Neuronal stem cell (in vitro differentiated cells): ENCODE measurements around the gene KLB.
"Not testable (repeated sequence)": the region's sequence is repeated elsewhere in the genome, so short reads cannot be mapped to it uniquely, and the experiment has no call there.

Experiments
- DNase-seq: peaks from one replicate; pipeline ENCODE4 v3.0.0-alpha.2; 2013; ENCODE audit warnings: low spot score
- H2AFZ ChIP-seq: one replicate; pipeline ENCODE4 v1.6.1; 2013; ENCODE audit warnings: mild to moderate bottlenecking, low read length, inconsistent platforms
- H2AK5ac ChIP-seq: 2 replicates; pipeline ENCODE4 v1.6.1; 2013; ENCODE audit warnings: low read depth, mild to moderate bottlenecking, inconsistent platforms, low read length, moderate library complexity, mixed read lengths
- H2BK120ac ChIP-seq: 2 replicates; pipeline ENCODE4 v1.6.1; 2013; ENCODE audit warnings: low read depth, mild to moderate bottlenecking, inconsistent platforms, low read length, moderate library complexity, mixed read lengths
- H2BK12ac ChIP-seq: one replicate; pipeline ENCODE4 v1.6.1; 2013; ENCODE audit warnings: low read length, inconsistent platforms
- H2BK15ac ChIP-seq: 2 replicates; pipeline ENCODE4 v1.6.1; 2013; ENCODE audit warnings: mild to moderate bottlenecking, low read length, inconsistent platforms, mixed read lengths
- H2BK5ac ChIP-seq: one replicate; pipeline ENCODE4 v1.6.1; 2013; ENCODE audit warnings: inconsistent platforms, mild to moderate bottlenecking, low read length, moderate library complexity
- H3K14ac ChIP-seq: one replicate; pipeline ENCODE4 v1.6.1; 2013; ENCODE audit warnings: low read length, inconsistent platforms
- H3K18ac ChIP-seq: 2 replicates; pipeline ENCODE4 v1.6.1; 2013; ENCODE audit warnings: low read length, inconsistent platforms
- H3K23ac ChIP-seq: 2 replicates; pipeline ENCODE4 v1.6.1; 2013; ENCODE audit warnings: low read depth, mild to moderate bottlenecking, mixed read lengths, low read length, inconsistent platforms; ENCODE audit not compliant: poor library complexity
- H3K27ac ChIP-seq: replicated peaks from 3 replicates; pipeline ENCODE4 v1.5.1; 2013; ENCODE audit warnings: low read length, inconsistent platforms
- H3K27me3 ChIP-seq, 3 experiments: 2 replicates each; pipeline ENCODE4 v1.6.1; 2013; ENCODE audit warnings: low read length in 3 of 3, mild to moderate bottlenecking in 2 of 3, inconsistent platforms in 1 of 3, low read depth in 1 of 3, mixed read lengths in 1 of 3, moderate library complexity in 1 of 3; ENCODE audit not compliant: control insufficient read depth in 3 of 3, insufficient read depth in 3 of 3
- H3K36me3 ChIP-seq, 2 donors: replicated peaks in 1 of 2; 2 replicates each; pipeline ENCODE4 v1.6.1; 2013; ENCODE audit warnings: low read length in 2 of 2; ENCODE audit not compliant: control insufficient read depth in 2 of 2, insufficient read depth in 2 of 2
- H3K4ac ChIP-seq: 2 replicates; pipeline ENCODE4 v1.6.1; 2013; ENCODE audit warnings: inconsistent platforms, mild to moderate bottlenecking, low read length, moderate library complexity
- H3K4me1 ChIP-seq, 2 donors: 1 replicate in 1 of 2; 2 replicates in 1 of 2; pipeline ENCODE4 v1.6.1; 2013; ENCODE audit warnings: low read length in 2 of 2, low read depth in 1 of 2; ENCODE audit not compliant: control insufficient read depth in 2 of 2, insufficient read depth in 1 of 2
- H3K4me2 ChIP-seq: one replicate; pipeline ENCODE4 v1.6.1; 2013; ENCODE audit warnings: mild to moderate bottlenecking, low read length, inconsistent platforms; ENCODE audit not compliant: insufficient read depth, poor library complexity, severe bottlenecking
- H3K4me3 ChIP-seq, 2 donors: 2 replicates each; pipeline ENCODE4 v1.5.1; 2013; ENCODE audit warnings: low read length in 2 of 2, mild to moderate bottlenecking in 2 of 2, inconsistent platforms in 1 of 2, moderate library complexity in 1 of 2
- H3K79me1 ChIP-seq: one replicate; pipeline ENCODE4 v1.6.1; 2013; ENCODE audit warnings: low read depth, mild to moderate bottlenecking, inconsistent platforms, low read length, moderate library complexity
- H3K9ac ChIP-seq: one replicate; pipeline ENCODE4 v1.6.1; 2013; ENCODE audit warnings: mild to moderate bottlenecking, low read depth, low read length, inconsistent platforms; ENCODE audit not compliant: poor library complexity
- H3K9me3 ChIP-seq, 2 donors: replicated peaks in 1 of 2; 2 replicates each; pipeline versions ENCODE3 to v1.6.1; 2013; ENCODE audit warnings: low read length in 2 of 2, mild to moderate bottlenecking in 2 of 2, inconsistent platforms in 1 of 2, low read depth in 1 of 2, mixed read lengths in 1 of 2, moderate library complexity in 1 of 2; ENCODE audit not compliant: control insufficient read depth in 2 of 2, insufficient read depth in 1 of 2
- H4K8ac ChIP-seq: one replicate; pipeline ENCODE4 v1.6.1; 2013; ENCODE audit warnings: low read depth, mild to moderate bottlenecking, inconsistent platforms, low read length, moderate library complexity
- H4K91ac ChIP-seq: one replicate; pipeline ENCODE4 v1.6.1; 2013; ENCODE audit warnings: low read length, low read depth, mild to moderate bottlenecking, inconsistent platforms; ENCODE audit not compliant: poor library complexity
- WGBS, 2 donors: extraction: QIAGEN DNeasy Blood & Tissue Kit; methylation state at CpG; one replicate each; pipeline ENCODE4 v1.1.7; 2013; ENCODE audit warnings: missing lambda C conversion rate in 2 of 2, mixed read lengths in 1 of 2; ENCODE audit not compliant: insufficient read length in 2 of 2, insufficient replicate concordance in 1 of 2; ENCODE audit errors: extremely low coverage in 2 of 2; 5-methylcytosine and 5-hydroxymethylcytosine counted together

Gene KLB

GRCh38 chr4:39384563-39384962 is 22.2 kb upstream of the KLB start:
- no peaks in the 10 kb centered on the region for H3K9me3 ChIP-seq
- peaks cover 0 to under 1% (median 0%) of the 10 kb centered on the region in 3 experiments for H3K27me3 ChIP-seq
- H3K36me3 ChIP-seq: no peaks in the 10 kb centered on the region
- H4K8ac ChIP-seq: no peak overlapping the region
- no peak overlapping the region for H4K91ac ChIP-seq
- no peaks in the 10 kb centered on the region for H3K4me1 ChIP-seq
- H3K27ac ChIP-seq: no peak overlapping the region
- H2AK5ac ChIP-seq: no peak overlapping the region
- H2BK15ac ChIP-seq: no peak overlapping the region
- H3K4ac ChIP-seq: no peak overlapping the region
- no peak overlapping the region for H2BK12ac ChIP-seq
- peak overlapping the region; percentile 43 for H2AFZ ChIP-seq
- no peak overlapping the region for H3K18ac ChIP-seq
- no peak overlapping the region for H2BK5ac ChIP-seq
- no CpG with 5 or more reads among the region's 11 CpGs for WGBS, 2 donors
- DNase-seq: no peak
- H2BK120ac ChIP-seq: no peak overlapping the region
- H3K4me3 ChIP-seq: no peak overlapping the region
- no peak overlapping the region for H3K4me2 ChIP-seq
- H3K79me1 ChIP-seq: no peaks in the 10 kb centered on the region
- no peak overlapping the region for H3K14ac ChIP-seq
- no peak overlapping the region for H3K9ac ChIP-seq
- no peak overlapping the region for H3K23ac ChIP-seq

- no peak overlapping the region for H3K4ac ChIP-seq
- no peak overlapping the region for H3K18ac ChIP-seq
- H2BK12ac ChIP-seq: no peak overlapping the region
- H3K4me1 ChIP-seq: no peaks in the 10 kb centered on the region
- no peak overlapping the region for H2AK5ac ChIP-seq
- H3K4me3 ChIP-seq: no peak overlapping the region
- peaks cover 0 to 7% (median 0%) of the 10 kb centered on the region in 3 experiments for H3K27me3 ChIP-seq
- H4K91ac ChIP-seq: no peak overlapping the region
- no peak overlapping the region for H3K23ac ChIP-seq
- H3K9me3 ChIP-seq: no peaks in the 10 kb centered on the region
- no peak overlapping the region for H3K27ac ChIP-seq
- no peaks in the 10 kb centered on the region for H3K79me1 ChIP-seq
- DNase-seq: no peak
- no peak overlapping the region for H3K9ac ChIP-seq
- H2BK120ac ChIP-seq: no peak overlapping the region
- no peak overlapping the region for H3K4me2 ChIP-seq
- H2BK5ac ChIP-seq: no peak overlapping the region
- peak overlapping the region; percentile 2 for H2AFZ ChIP-seq
- no CpG with 5 or more reads among the region's 6 CpGs for WGBS, 2 donors
- no peak overlapping the region for H4K8ac ChIP-seq
- no peak overlapping the region for H2BK15ac ChIP-seq
- H3K14ac ChIP-seq: no peak overlapping the region
- H3K36me3 ChIP-seq: no peaks in the 10 kb centered on the region
Observed at GRCh38 chr4:39390603-39391002, 16.1 kb upstream of the KLB start.

DNA sequence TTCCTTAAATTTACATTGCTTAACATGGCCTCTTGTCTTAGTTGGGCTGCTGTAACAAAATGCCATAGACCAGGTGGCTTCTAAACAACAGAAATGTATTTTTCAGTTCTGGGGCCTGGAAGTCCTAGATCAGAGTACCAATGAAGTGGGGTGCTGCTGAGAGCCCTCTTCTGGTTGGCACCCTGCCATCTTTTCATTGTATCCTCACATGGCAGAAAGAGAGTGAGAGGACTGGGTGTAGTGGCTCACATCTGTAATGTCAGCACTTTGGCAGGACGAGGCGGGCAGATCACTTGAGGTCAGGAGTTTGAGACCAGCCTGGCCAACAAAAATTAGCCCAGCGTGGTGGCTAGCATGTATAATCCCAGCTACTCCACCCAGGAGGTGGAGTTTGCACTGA is 12.0 kb upstream of the KLB start:
- no peaks in the 10 kb centered on the region for H3K79me1 ChIP-seq
- H3K4ac ChIP-seq: no peak overlapping the region
- H2BK12ac ChIP-seq: no peak overlapping the region
- H4K91ac ChIP-seq: no peak overlapping the region
- H3K27me3 ChIP-seq: peaks cover 0 to 5% (median 0%) of the 10 kb centered on the region in 3 experiments
- no peaks in the 10 kb centered on the region for H3K4me1 ChIP-seq
- no peak overlapping the region for H4K8ac ChIP-seq
- no peaks in the 10 kb centered on the region for H3K9me3 ChIP-seq
- no peak overlapping the region for H3K27ac ChIP-seq
- H2BK5ac ChIP-seq: no peak overlapping the region
- no peak for DNase-seq
- H3K23ac ChIP-seq: no peak overlapping the region
- H3K14ac ChIP-seq: no peak overlapping the region
- no CpG with 5 or more reads among the region's 3 CpGs for WGBS, 2 donors
- no peak overlapping the region for H2AFZ ChIP-seq
- no peaks in the 10 kb centered on the region for H3K36me3 ChIP-seq
- no peak overlapping the region for H3K9ac ChIP-seq
- no peak overlapping the region for H3K18ac ChIP-seq
- no peak overlapping the region for H2BK120ac ChIP-seq
- H2BK15ac ChIP-seq: no peak overlapping the region
- no peak overlapping the region for H3K4me2 ChIP-seq
- no peak overlapping the region for H2AK5ac ChIP-seq
- no peak overlapping the region for H3K4me3 ChIP-seq

DNA sequence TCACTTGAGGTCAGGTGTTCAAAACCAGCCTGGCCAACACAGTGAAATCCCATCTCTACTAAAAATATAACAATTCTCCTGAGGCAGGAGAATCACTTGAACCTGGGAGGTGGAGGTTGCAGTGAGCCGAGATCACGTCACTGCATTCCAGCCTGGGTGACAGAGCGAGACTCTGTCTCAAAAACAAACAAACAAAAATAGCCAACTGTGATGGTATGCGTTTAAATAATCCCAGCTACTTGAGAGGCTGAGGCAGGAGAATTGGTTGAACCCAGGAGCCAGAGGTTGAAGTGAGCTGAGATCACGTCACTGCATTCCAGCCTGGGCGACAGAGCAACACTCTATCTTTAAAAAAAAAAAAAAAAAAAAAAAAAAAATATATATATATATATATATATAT is 5.1 kb upstream of the KLB start:
- not testable (repeated sequence) for H4K8ac ChIP-seq, H4K91ac ChIP-seq, H3K27ac ChIP-seq, H3K9me3 ChIP-seq, H2AK5ac ChIP-seq, H3K79me1 ChIP-seq, H2BK5ac ChIP-seq, H3K27me3 ChIP-seq, H3K4me1 ChIP-seq, H3K4me3 ChIP-seq, H3K4ac ChIP-seq, DNase-seq, H3K4me2 ChIP-seq, H2AFZ ChIP-seq, H2BK12ac ChIP-seq, H3K18ac ChIP-seq, H3K23ac ChIP-seq, H3K9ac ChIP-seq, H2BK15ac ChIP-seq, H2BK120ac ChIP-seq, H3K14ac ChIP-seq, H3K36me3 ChIP-seq
- WGBS, 2 donors: no CpG with 5 or more reads among the region's 6 CpGs
